Aorta (tissue), 5 donors: Measurements from ENCODE around the gene OCEL1. TPM values are rescaled to one million over a fixed set of nuclear protein-coding genes. Genes with fewer than 3 reads are reported as not detected.
"Not testable (repeated sequence)": the region's sequence is repeated elsewhere in the genome, so short reads cannot be mapped to it uniquely, and the experiment has no call there.

ENCODE experiments used
- ATAC-seq: fragments of 200-7000 bp; cut with Tn5 transposase; one replicate; pipeline ENCODE4 v1.9.1; 2022; ENCODE audit warnings: moderate library complexity; ENCODE audit not compliant: low FRiP score
- DNase-seq, 2 donors: peaks; one replicate each; pipeline ENCODE4 v3.0.0-alpha.2; 2020
- H3K27ac ChIP-seq, 2 donors: one replicate each; pipeline ENCODE4 v1.5.1; 2013; ENCODE audit warnings: low read length in 2 of 2, mild to moderate bottlenecking in 2 of 2, moderate library complexity in 2 of 2, control low read depth in 1 of 2, inconsistent platforms in 1 of 2, low read depth in 1 of 2
- H3K27me3 ChIP-seq, 2 donors: one replicate each; pipeline ENCODE4 v1.6.1; 2013; ENCODE audit warnings: control low read depth in 1 of 2, low read length in 1 of 2, mild to moderate bottlenecking in 1 of 2, moderate library complexity in 1 of 2; ENCODE audit not compliant: insufficient read depth in 2 of 2, control insufficient read depth in 1 of 2
- H3K36me3 ChIP-seq, 2 donors: one replicate each; pipeline ENCODE4 v1.6.1; 2013; ENCODE audit warnings: control low read depth in 1 of 2, low read length in 1 of 2, mild to moderate bottlenecking in 1 of 2; ENCODE audit not compliant: insufficient read depth in 2 of 2, control insufficient read depth in 1 of 2
- H3K4me1 ChIP-seq, 2 donors: one replicate each; pipeline ENCODE4 v1.6.1; 2013; ENCODE audit warnings: low read length in 2 of 2, control low read depth in 1 of 2, mild to moderate bottlenecking in 1 of 2, moderate library complexity in 1 of 2; ENCODE audit not compliant: insufficient read depth in 2 of 2, control insufficient read depth in 1 of 2
- H3K4me3 ChIP-seq, 2 donors: one replicate each; pipeline ENCODE4 v1.5.1; 2013; ENCODE audit warnings: low read length in 2 of 2, control low read depth in 1 of 2, mild to moderate bottlenecking in 1 of 2
- H3K9me3 ChIP-seq: one replicate; pipeline ENCODE4 v1.6.1; 2013; ENCODE audit warnings: mild to moderate bottlenecking, low read length; ENCODE audit not compliant: control insufficient read depth
- WGBS, 2 donors: extraction: QIAGEN DNeasy Blood & Tissue Kit; methylation state at CpG; one replicate each; pipeline ENCODE4 v1.1.7; 2013; 5-methylcytosine and 5-hydroxymethylcytosine counted together
- intact Hi-C, 2 donors: fragments of 100-400 bp; cut with DNase I; formaldehyde crosslinking; loops; one replicate each; pipeline versions ENCODE4 v1.14.2 to v1.15.0; 2022
- long read RNA-seq, 2 donors: library from polyadenylated mRNA; unstranded; transcript quantifications; one replicate each; pipeline ENCODE4 v2.0.0, GENCODE V29; 2020 to 2021
- polyA plus RNA-seq, 2 donors: library from polyadenylated mRNA; stranded (reverse); fragments of 200-250 nt; gene quantifications; one replicate each; pipeline ENCODE4 v1.2.3, GENCODE V29; 2013
- total RNA-seq, 2 donors: library from RNA; stranded (reverse); fragmentation: NEBNext Ultra II Directional; extraction: Animal tissue kit (Norgen Biotek cat#: 25700); gene quantifications; one replicate each; pipeline ENCODE4 v1.2.1, GENCODE V29; 2021
- donor health status: healthy with polysubstance abuse.
- donor health status: Bipolar disorder and iron deficiency.
- donor health status: DM: no; HTN: no; CAD: no.
- donor health status: DM: no; HTN: no; CAD: no.
- donor health status: DM: yes; HTN: yes; CAD: no.

OCEL1 gene
- 10 to 100 TPM; 10.2 to 23.0 TPM for total RNA-seq
- 10 to 100 TPM; 26.1 to 26.2 TPM for polyA plus RNA-seq
- long read RNA-seq, donor 1, partial matches to known transcripts = 2 of 12 reads
- long read RNA-seq, donor 1, other reads (novel, unspliced or antisense) = 1 of 12 reads
- long read RNA-seq, donor 2, partial matches to known transcripts = 7 of 17 reads
- long read RNA-seq, donor 2, other reads (novel, unspliced or antisense) = 0 of 17 reads

GRCh38 chr19:17226002-17226933 lies at the start of gene OCEL1:
Gene OCEL1, plus strand, starts transcription at chr19:17226226. Its CDS starts 22 bp downstream, at chr19:17226248.
- H3K36me3 ChIP-seq = no peaks in the 10 kb centered on the region
- H3K4me1 ChIP-seq = no peaks in the 10 kb centered on the region
- ATAC-seq (peak; percentile 98), DNase-seq (peak; percentile 99)
- H3K27me3 ChIP-seq = no peaks in the 10 kb centered on the region
- intact Hi-C loops = loop anchor here in 1 of 2 donors (5.0 kb wide), 1 partner anchor 149 kb away; the partner anchor contains the start of genes HAUS8 and MYO9B
- peak within 1 kb of the TSS; percentile 3 to 40 for H3K4me3 ChIP-seq
- peak within 1 kb of the TSS in 1 of 2 donors; percentile 43 for H3K27ac ChIP-seq
- no peaks in the 10 kb centered on the region for H3K9me3 ChIP-seq
- WGBS, 2 donors = 0% methylated on average over 68 to 90 of the region's 90 CpGs

GRCh38 chr19:17178291-17178690 lies 47.7 kb upstream of the OCEL1 start:
- no peak for ATAC-seq
- Histone ChIP-seq H3K4me1 (no peaks in the 10 kb centered on the region), H3K4me3 (no peak overlapping the region), H3K27ac (no peak overlapping the region), H3K27me3 (no peaks in the 10 kb centered on the region), H3K9me3 (no peaks in the 10 kb centered on the region), H3K36me3 (peaks cover 0 to 2% of the 10 kb centered on the region in 2 donors)
- 85 to 90% methylated on average over 10 of the region's 10 CpGs for WGBS, 2 donors
- DNase-seq = no peak
- intact Hi-C loops = no loop called here

- H3K4me3 ChIP-seq = no peak overlapping the region
- WGBS, 2 donors = 61 to 65% methylated on average over 22 of the region's 22 CpGs
- H3K4me1 ChIP-seq = no peaks in the 10 kb centered on the region
- H3K27ac ChIP-seq = no peak overlapping the region
- H3K27me3 ChIP-seq = no peaks in the 10 kb centered on the region
- ATAC-seq (no peak), DNase-seq (no peak)
- no peaks in the 10 kb centered on the region for H3K9me3 ChIP-seq
- intact Hi-C loops = no loop called here
- H3K36me3 ChIP-seq = peaks cover 0 to 2% of the 10 kb centered on the region in 2 donors
Observed at GRCh38 chr19:17180997-17181702, 44.9 kb upstream of the OCEL1 start.

GRCh38 chr19:17183271-17183761 lies 42.7 kb upstream of the OCEL1 start:
- Histone ChIP-seq H3K9me3 (no peaks in the 10 kb centered on the region), H3K27ac (no peak overlapping the region), H3K27me3 (no peaks in the 10 kb centered on the region), H3K4me1 (no peaks in the 10 kb centered on the region), H3K4me3 (no peak overlapping the region), H3K36me3 (peaks cover 0 to 5% of the 10 kb centered on the region in 2 donors)
- WGBS, 2 donors = 86 to 88% methylated on average over 14 of the region's 14 CpGs
- DNase-seq = no peak
- ATAC-seq = no peak
- intact Hi-C loops = no loop called here

- intact Hi-C loops = no loop called here
Observed at GRCh38 chr19:17183858-17184321, 42.1 kb upstream of the OCEL1 start.

GRCh38 chr19:17184371-17184841 lies 41.6 kb upstream of the OCEL1 start:
- WGBS, 2 donors = 89 to 91% methylated on average over 12 of the region's 12 CpGs

More at GRCh38 chr19:17183858-17184321, 42.1 kb upstream of the OCEL1 start:
- ATAC-seq (no peak), DNase-seq (no peak)
- no peak overlapping the region for H3K27ac ChIP-seq
- H3K36me3 ChIP-seq = peaks cover 0 to 5% of the 10 kb centered on the region in 2 donors
- 68 to 69% methylated on average over 11 of the region's 11 CpGs for WGBS, 2 donors
- H3K4me1 ChIP-seq = no peaks in the 10 kb centered on the region
- no peak overlapping the region for H3K4me3 ChIP-seq
- no peaks in the 10 kb centered on the region for H3K9me3 ChIP-seq
- no peaks in the 10 kb centered on the region for H3K27me3 ChIP-seq

GRCh38 chr19:17185590-17185989 lies 40.4 kb upstream of the OCEL1 start:
- no peak for DNase-seq
- no peak for ATAC-seq
- no peak overlapping the region for H3K4me3 ChIP-seq
- H3K9me3 ChIP-seq = no peaks in the 10 kb centered on the region
- H3K27me3 ChIP-seq = no peaks in the 10 kb centered on the region
- H3K27ac ChIP-seq = no peak overlapping the region
- intact Hi-C loops = no loop called here
- 84% methylated on average over 8 of the region's 8 CpGs for WGBS, 2 donors
- no peaks in the 10 kb centered on the region for H3K4me1 ChIP-seq
- peaks cover 0 to 5% of the 10 kb centered on the region in 2 donors for H3K36me3 ChIP-seq

More at GRCh38 chr19:17184371-17184841, 41.6 kb upstream of the OCEL1 start:
- Histone ChIP-seq H3K27me3 (no peaks in the 10 kb centered on the region), H3K36me3 (peaks cover 0 to 5% of the 10 kb centered on the region in 2 donors), H3K4me1 (no peaks in the 10 kb centered on the region), H3K9me3 (no peaks in the 10 kb centered on the region), H3K4me3 (no peak overlapping the region), H3K27ac (no peak overlapping the region)
- intact Hi-C loops = no loop called here
- no peak for ATAC-seq
- DNase-seq = no peak

- H3K4me3 ChIP-seq, H3K4me1 ChIP-seq, DNase-seq, H3K9me3 ChIP-seq, intact Hi-C loops, H3K27ac ChIP-seq, H3K27me3 ChIP-seq, ATAC-seq: not testable (repeated sequence)
- WGBS, 2 donors = 89 to 94% methylated on average over 6 of the region's 6 CpGs
- H3K36me3 ChIP-seq = peaks cover 0 to 22% of the 10 kb centered on the region in 2 donors
Observed at GRCh38 chr19:17191736-17192135, 34.3 kb upstream of the OCEL1 start.
